Ishikawa (cell line): ENCODE results near the gene ACKR4.

ENCODE experiments used
- FOXM1 ChIP-seq: IDR thresholded peaks from 2 replicates; pipeline ENCODE4 v1.6.1; 2012; ENCODE audit warnings: low read depth, borderline replicate concordance
- TEAD4 ChIP-seq: IDR thresholded peaks from 2 replicates; pipeline ENCODE4 v1.6.1; 2012

- TF ChIP-seq TEAD4 (no peak), FOXM1 (no peak)
Measured at GRCh38 chr3:132606085-132606484, 9.0 kb downstream of the ACKR4 start.
